GM23248 (cell line): ENCODE data around the gene CYS1. TPM values are rescaled to one million over a fixed set of nuclear protein-coding genes. Genes with fewer than 3 reads are reported as not detected.

Source experiments
- DNase-seq: peaks from one replicate; pipeline ENCODE4 v3.0.0-alpha.2; 2015
- H2AFZ ChIP-seq: fragments of 200-600 bp; sonication (generic); 2 replicates; pipeline ENCODE4 v1.6.1; 2016; ENCODE audit warnings: antibody characterized with exemption
- H3F3A ChIP-seq: fragments of 200-600 bp; sonication (generic); 2 replicates; pipeline ENCODE4 v1.6.1; 2016; ENCODE audit warnings: mild to moderate bottlenecking, antibody characterized with exemption, mixed run types; ENCODE audit not compliant: insufficient read depth
- H3K27ac ChIP-seq: fragments of 200-600 bp; sonication (generic); 2 replicates; pipeline ENCODE4 v1.5.1; 2016; ENCODE audit warnings: mild to moderate bottlenecking
- H3K27me3 ChIP-seq: fragments of 200-600 bp; sonication (generic); replicated peaks from 2 replicates; pipeline ENCODE4 v1.6.1; 2016; ENCODE audit warnings: mild to moderate bottlenecking; ENCODE audit not compliant: insufficient read depth
- H3K36me3 ChIP-seq: fragments of 200-600 bp; sonication (generic); 2 replicates; pipeline ENCODE4 v1.6.1; 2016; ENCODE audit warnings: low read depth, mild to moderate bottlenecking
- H3K4me1 ChIP-seq: fragments of 200-600 bp; sonication (generic); 2 replicates; pipeline ENCODE4 v1.6.1; 2016; ENCODE audit warnings: mild to moderate bottlenecking; ENCODE audit not compliant: insufficient read depth
- H3K4me2 ChIP-seq: fragments of 200-600 bp; sonication (generic); one replicate; pipeline ENCODE4 v1.6.1; 2016; ENCODE audit warnings: mild to moderate bottlenecking; ENCODE audit not compliant: unreplicated experiment
- H3K4me3 ChIP-seq: fragments of 200-600 bp; sonication (generic); 2 replicates; pipeline ENCODE4 v1.5.1; 2016; ENCODE audit warnings: mild to moderate bottlenecking
- H3K79me2 ChIP-seq: fragments of 200-600 bp; sonication (generic); 2 replicates; pipeline ENCODE4 v1.6.1; 2016; ENCODE audit warnings: mild to moderate bottlenecking; ENCODE audit not compliant: insufficient read depth
- H3K9ac ChIP-seq: fragments of 200-600 bp; sonication (generic); 2 replicates; pipeline ENCODE4 v1.6.1; 2016; ENCODE audit warnings: mild to moderate bottlenecking
- H3K9me2 ChIP-seq: fragments of 200-600 bp; sonication (generic); 2 replicates; pipeline ENCODE4 v1.6.1; 2016; ENCODE audit warnings: mixed run types, mild to moderate bottlenecking, moderate library complexity; ENCODE audit not compliant: insufficient read depth
- H3K9me3 ChIP-seq: fragments of 200-600 bp; sonication (generic); one replicate; pipeline ENCODE4 v1.6.1; 2017; ENCODE audit warnings: low read depth
- H4K20me1 ChIP-seq: fragments of 200-600 bp; sonication (generic); 2 replicates; pipeline ENCODE4 v1.6.0; 2016; ENCODE audit not compliant: insufficient read depth
- EZH2 ChIP-seq: fragments of 200-600 bp; sonication (generic); IDR thresholded peaks from 2 replicates; pipeline ENCODE4 v1.6.1; 2018; ENCODE audit warnings: antibody characterized with exemption, mild to moderate bottlenecking; ENCODE audit not compliant: insufficient read depth, poor library complexity, severe bottlenecking
- EZH2phosphoT487 ChIP-seq: fragments of 200-600 bp; sonication (generic); IDR thresholded peaks from 2 replicates; pipeline ENCODE4 v1.6.1; 2018; ENCODE audit warnings: antibody characterized with exemption, moderate library complexity, mild to moderate bottlenecking, low read depth; ENCODE audit not compliant: insufficient read depth
- WGBS, 2 experiments: methylation state at CpG; one replicate each; pipeline ENCODE4 v1.1.6; 2015 to 2017; ENCODE audit warnings: low lambda C conversion rate in 2 of 2, low coverage in 1 of 2; ENCODE audit errors: missing lambda C conversion rate in 2 of 2; 5-methylcytosine and 5-hydroxymethylcytosine counted together
- in situ Hi-C: fragments of 300-500 bp; cut with MboI; formaldehyde crosslinking; loops from 2 replicates; pipeline ENCODE4 v1.15.0; 2020
- polyA plus RNA-seq: library from polyadenylated mRNA; unstranded; fragments of >200 nt; fragmentation: Nextera tagmentation; extraction: Ambion mirVana; gene quantifications from 2 replicates; pipeline ENCODE4 v1.2.1, GENCODE V29; 2016
- total RNA-seq: library from RNA; depleted of rRNA; stranded (reverse); fragments of >200 nt; shearing (Covaris generic); gene quantifications from 2 replicates; pipeline ENCODE4 v1.2.3, GENCODE V29; 2014

Gene CYS1
- total and polyA plus RNA-seq, 2 experiments from 2014 or later, result 3.1 to 6.1 TPM

DNA sequence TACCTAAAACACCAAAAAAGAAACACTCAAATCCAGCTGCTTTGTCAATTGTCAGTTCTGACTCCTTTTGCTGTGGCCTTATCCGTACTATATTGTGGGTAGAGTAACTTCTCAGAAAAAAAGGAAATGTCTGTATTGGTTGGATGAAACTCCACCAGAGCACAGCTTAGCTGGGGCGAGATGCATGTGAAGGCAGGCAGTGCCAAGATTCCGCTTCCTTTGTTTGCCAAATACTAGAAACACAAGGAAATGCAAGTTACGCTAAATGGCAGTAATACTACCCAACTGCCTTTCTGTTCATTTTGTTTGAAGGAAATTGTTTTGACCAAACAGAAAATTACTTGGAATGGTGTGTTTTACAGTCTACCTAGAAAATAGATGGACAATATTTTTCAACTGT, 26.9 kb downstream of the CYS1 start:
- Histone ChIP-seq H3K9me2 (no peaks in the 10 kb centered on the region), H4K20me1 (no peaks in the 10 kb centered on the region), H3K9me3 (no peaks in the 10 kb centered on the region), H3K27ac (no peak overlapping the region), H3K79me2 (peaks cover 13% of the 10 kb centered on the region), H3K9ac (no peak overlapping the region), H2AFZ (no peak overlapping the region), H3K4me1 (peaks cover 13% of the 10 kb centered on the region), H3K4me2 (no peak overlapping the region), H3K4me3 (no peak overlapping the region), H3F3A (peaks cover 9% of the 10 kb centered on the region; the same call in 1 of the 2 replicates), H3K36me3 (peaks cover 22% of the 10 kb centered on the region), H3K27me3 (no peaks in the 10 kb centered on the region)
- DNase-seq, result no peak
- TF ChIP-seq EZH2 (no peak), EZH2phosphoT487 (no peak)
- 87 to 88% methylated on average over 4 of the region's 4 CpGs for WGBS, 2 experiments
- in situ Hi-C loops, result loop anchor here (10.0 kb wide), 1 partner anchor 239 kb away; no protein-coding TSS in a partner anchor

- in situ Hi-C loops, result loop anchor here (10.0 kb wide), 1 partner anchor 237 kb away; no protein-coding TSS in a partner anchor
- no peak for DNase-seq
These were observed 28.0 kb downstream of the CYS1 start for GRCh38 chr2:10052216-10052615.

GRCh38 chr2:10048501-10049171, 31.6 kb downstream of the CYS1 start:
- Histone ChIP-seq H3K4me2 (no peak overlapping the region), H3F3A (peaks cover 15% of the 10 kb centered on the region; the same call in 1 of the 2 replicates), H3K36me3 (peaks cover 22% of the 10 kb centered on the region), H3K79me2 (peaks cover 13% of the 10 kb centered on the region), H3K27me3 (no peaks in the 10 kb centered on the region), H2AFZ (no peak overlapping the region), H3K4me3 (no peak overlapping the region), H3K27ac (no peak overlapping the region), H4K20me1 (no peaks in the 10 kb centered on the region), H3K9me2 (no peaks in the 10 kb centered on the region), H3K9me3 (no peaks in the 10 kb centered on the region), H3K4me1 (no peaks in the 10 kb centered on the region), H3K9ac (no peak overlapping the region)
- no peak for TF ChIP-seq EZH2
- TF ChIP-seq EZH2phosphoT487, result no peak
- DNase-seq, result peak; percentile 81
- WGBS, 2 experiments, result 49 to 54% methylated on average over 10 of the region's 10 CpGs
- in situ Hi-C loops, result no loop called here

More at GRCh38 chr2:10052216-10052615, 28.0 kb downstream of the CYS1 start:
- no peak overlapping the region for H2AFZ ChIP-seq
- peaks cover 8% of the 10 kb centered on the region; the same call in 1 of the 2 replicates for H3K4me1 ChIP-seq
- TF ChIP-seq EZH2 (no peak), EZH2phosphoT487 (no peak)
- peaks cover 22% of the 10 kb centered on the region for H3K36me3 ChIP-seq
- 85% methylated on average over 16 of the region's 16 CpGs for WGBS, 2 experiments
- peaks cover 9% of the 10 kb centered on the region; the same call in 1 of the 2 replicates for H3F3A ChIP-seq
- no peak overlapping the region for H3K4me3 ChIP-seq
- no peaks in the 10 kb centered on the region for H3K27me3 ChIP-seq
- no peaks in the 10 kb centered on the region for H4K20me1 ChIP-seq
- H3K79me2 ChIP-seq, result peaks cover 13% of the 10 kb centered on the region
- H3K9ac ChIP-seq, result no peak overlapping the region
- H3K27ac ChIP-seq, result no peak overlapping the region
- no peaks in the 10 kb centered on the region for H3K9me3 ChIP-seq
- H3K4me2 ChIP-seq, result no peak overlapping the region
- H3K9me2 ChIP-seq, result no peaks in the 10 kb centered on the region

GRCh38 chr2:10047616-10048500, 32.4 kb downstream of the CYS1 start:
- TF ChIP-seq EZH2, result no peak
- Histone ChIP-seq H2AFZ (no peak overlapping the region), H3F3A (peaks cover 15% of the 10 kb centered on the region; the same call in 1 of the 2 replicates), H3K27ac (no peak overlapping the region), H3K79me2 (peaks cover 13% of the 10 kb centered on the region), H3K9me3 (no peaks in the 10 kb centered on the region), H3K36me3 (peaks cover 14% of the 10 kb centered on the region), H4K20me1 (no peaks in the 10 kb centered on the region), H3K27me3 (no peaks in the 10 kb centered on the region), H3K9ac (no peak overlapping the region), H3K4me1 (no peaks in the 10 kb centered on the region), H3K9me2 (no peaks in the 10 kb centered on the region), H3K4me2 (no peak overlapping the region), H3K4me3 (no peak overlapping the region)
- DNase-seq, result no peak
- in situ Hi-C loops, result no loop called here
- WGBS, 2 experiments, result 86 to 88% methylated on average over 15 of the region's 15 CpGs
